ENCODE measurements around the gene COL13A1. TPM values are rescaled to one million over a fixed set of nuclear protein-coding genes. Genes with fewer than 3 reads are reported as not detected.

COL13A1 gene
- total and polyA plus RNA-seq, 11 donors, result 1.0 to 4.0 (median 1.7) TPM

GRCh38 chr10:69869291-69869961 is 67.7 kb downstream of the COL13A1 start:
- no peak overlapping the region for H3K27ac ChIP-seq
- TF ChIP-seq CTCF (IDR thresholded peaks at IDR 0.05), result no peak
- no peak for TF ChIP-seq POLR2A (IDR thresholded peaks at IDR 0.05)
- peaks cover 0 to 20% (median 16%) of the 10 kb centered on the region in 12 donors for H3K4me1 ChIP-seq
- DNase-seq (no peak), ATAC-seq (no peak)
- intact Hi-C loops (cut with DNase I), result no loop called here
- H3K9me3 ChIP-seq, result no peaks in the 10 kb centered on the region
- WGBS, 4 donors, result 49 to 63% (median 58%) methylated on average over 3 of the region's 3 CpGs
- no peak overlapping the region for H3K4me3 ChIP-seq
- H3K27me3 ChIP-seq, result no peaks in the 10 kb centered on the region
- H3K36me3 ChIP-seq, result no peaks in the 10 kb centered on the region

GRCh38 chr10:69870591-69870990 is 68.9 kb downstream of the COL13A1 start:
- DNase-seq, result no peak
- no peaks in the 10 kb centered on the region for H3K9me3 ChIP-seq
- WGBS, 4 donors, result 72 to 86% (median 85%) methylated on average over 7 of the region's 7 CpGs
- no peaks in the 10 kb centered on the region for H3K27me3 ChIP-seq
- TF ChIP-seq POLR2A (IDR thresholded peaks at IDR 0.05) (no peak), CTCF (IDR thresholded peaks at IDR 0.05) (no peak)
- no peak for ATAC-seq
- intact Hi-C loops (cut with DNase I), result no loop called here
- H3K4me3 ChIP-seq, result no peak overlapping the region
- H3K27ac ChIP-seq, result no peak overlapping the region
- H3K4me1 ChIP-seq, result peaks cover 0 to 20% (median 16%) of the 10 kb centered on the region in 12 donors
- no peaks in the 10 kb centered on the region for H3K36me3 ChIP-seq

- Histone ChIP-seq H3K27ac (no peak overlapping the region), H3K36me3 (no peaks in the 10 kb centered on the region), H3K27me3 (no peaks in the 10 kb centered on the region), H3K4me1 (peaks cover 0 to 19% (median 13%) of the 10 kb centered on the region in 12 donors), H3K4me3 (no peak overlapping the region), H3K9me3 (no peaks in the 10 kb centered on the region)
- DNase-seq (no peak), ATAC-seq (no peak)
- intact Hi-C loops (cut with DNase I), result no loop called here
- WGBS, 4 donors, result 87 to 94% (median 92%) methylated on average over 6 to 9 of the region's 9 CpGs
- TF ChIP-seq POLR2A (IDR thresholded peaks at IDR 0.05) (no peak), CTCF (IDR thresholded peaks at IDR 0.05) (no peak)
Observed at GRCh38 chr10:69871074-69871473, 69.4 kb downstream of the COL13A1 start.

- intact Hi-C loops (cut with DNase I), result no loop called here
- peaks cover 0 to 6% (median under 1%) of the 10 kb centered on the region in 12 donors for H3K4me1 ChIP-seq
- 86 to 100% (median 89%) methylated on average over 2 of the region's 2 CpGs for WGBS, 4 donors
- no peak overlapping the region for H3K27ac ChIP-seq
- no peaks in the 10 kb centered on the region for H3K27me3 ChIP-seq
- DNase-seq, result no peak
- no peaks in the 10 kb centered on the region for H3K9me3 ChIP-seq
- no peaks in the 10 kb centered on the region for H3K36me3 ChIP-seq
- no peak overlapping the region for H3K4me3 ChIP-seq
- no peak for ATAC-seq
- TF ChIP-seq POLR2A (IDR thresholded peaks at IDR 0.05), result no peak
- TF ChIP-seq CTCF (IDR thresholded peaks at IDR 0.05), result no peak
Observed at GRCh38 chr10:69872323-69872722, 70.6 kb downstream of the COL13A1 start.
